GM21825 (cell line): ENCODE data around the gene ESPL1.

Experiments
- ATAC-seq: cut with Tn5 transposase; IDR thresholded peaks from one replicate; pipeline ENCODE4 v1.9.1; 2021; ENCODE audit warnings: mild to moderate bottlenecking, moderate library complexity; ENCODE audit not compliant: unreplicated experiment

The ESPL1 gene

GRCh38 chr12:53333289-53333688 is 65.2 kb downstream of the ESPL1 start:
- no peak for ATAC-seq

GRCh38 chr12:53333845-53334244 is 65.7 kb downstream of the ESPL1 start:
- ATAC-seq = no peak

- no peak for ATAC-seq
These were observed 66.7 kb downstream of the ESPL1 start for GRCh38 chr12:53334822-53335221.

GRCh38 chr12:53336181-53336681 is 68.1 kb downstream of the ESPL1 start, which contains the start of gene SP7:
Gene SP7 (minus strand): TSS chr12:53336354. CDS start chr12:53335646, 708 bp downstream.
- ATAC-seq = no peak

GRCh38 chr12:53338017-53338416 is 69.9 kb downstream of the ESPL1 start:
- ATAC-seq = no peak

- ATAC-seq = no peak
These were observed 70.8 kb downstream of the ESPL1 start for GRCh38 chr12:53338916-53339315.

- no peak for ATAC-seq
These were observed 72.3 kb downstream of the ESPL1 start for GRCh38 chr12:53340398-53340797.
